ENCODE results near the gene SLC26A2.

SLC26A2 gene

DNA sequence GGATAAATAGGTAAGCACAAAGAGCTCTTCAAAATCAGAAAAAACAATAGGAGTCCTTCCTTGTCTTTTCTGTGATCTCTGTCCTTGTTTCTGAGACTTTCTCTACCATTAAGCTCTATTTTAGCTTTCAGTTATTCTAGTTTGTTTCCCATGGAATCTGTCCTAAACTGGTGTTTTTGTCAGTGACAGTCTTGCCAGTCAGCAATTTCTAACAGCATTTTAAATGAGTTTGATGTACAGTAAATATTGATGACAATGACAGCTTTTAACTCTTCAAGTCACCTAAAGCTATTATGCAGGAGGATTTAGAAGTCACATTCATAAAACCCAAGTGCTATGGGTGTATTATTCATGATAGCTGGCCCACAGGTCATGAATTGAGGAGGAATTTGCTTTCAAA lies 21.9 kb downstream of the SLC26A2 start:
- Histone ChIP-seq H2BK5ac (ENCODE audit: low read length) (no peak overlapping the region), H3K4ac (ENCODE audit: low read length) (no peak overlapping the region), H3K36me3 (replicated peaks in 1 of 2; ENCODE audit: control insufficient read depth in 2 of 2, insufficient read depth in 2 of 2, low read length in 2 of 2) (peaks cover 5 to 23% of the 10 kb centered on the region in 2 donors), H3K4me2 (ENCODE audit: insufficient read depth, low read length, poor library complexity, severe bottlenecking) (no peak overlapping the region), H2AK5ac (ENCODE audit: low read depth, low read length) (no peak overlapping the region), H3K9me3 (replicated peaks in 1 of 2; ENCODE audit: control insufficient read depth in 2 of 2, insufficient read depth in 1 of 2, low read depth in 1 of 2, low read length in 2 of 2) (no peaks in the 10 kb centered on the region), H3K18ac (ENCODE audit: low read length) (no peak overlapping the region), H2BK15ac (ENCODE audit: low read length) (no peak overlapping the region), H4K91ac (ENCODE audit: low read depth, low read length, poor library complexity) (no peak overlapping the region), H2BK120ac (ENCODE audit: low read depth, low read length) (no peak overlapping the region), H3K9ac (ENCODE audit: low read depth, low read length, poor library complexity) (no peak overlapping the region), H4K8ac (ENCODE audit: low read depth, low read length) (no peak overlapping the region), H3K4me1 (ENCODE audit: control insufficient read depth in 2 of 2, insufficient read depth in 1 of 2, low read depth in 1 of 2, low read length in 2 of 2) (peaks cover 0 to 2% of the 10 kb centered on the region in 2 donors), H2AFZ (ENCODE audit: low read length) (no peak overlapping the region), H3K14ac (ENCODE audit: low read length) (no peak overlapping the region), H2BK12ac (ENCODE audit: low read length) (no peak overlapping the region), H3K79me1 (ENCODE audit: low read depth, low read length) (no peaks in the 10 kb centered on the region), H3K27ac (replicated peaks; ENCODE audit: low read length) (no peak overlapping the region), H3K23ac (ENCODE audit: low read depth, low read length, poor library complexity) (no peak overlapping the region), H3K4me3 (ENCODE audit: low read length in 2 of 2) (no peak overlapping the region), H3K27me3 (ENCODE audit: control insufficient read depth in 3 of 3, insufficient read depth in 3 of 3, low read depth in 1 of 3, low read length in 3 of 3) (no peaks in the 10 kb centered on the region)
- no peak for DNase-seq (ENCODE audit: low spot score)

DNA sequence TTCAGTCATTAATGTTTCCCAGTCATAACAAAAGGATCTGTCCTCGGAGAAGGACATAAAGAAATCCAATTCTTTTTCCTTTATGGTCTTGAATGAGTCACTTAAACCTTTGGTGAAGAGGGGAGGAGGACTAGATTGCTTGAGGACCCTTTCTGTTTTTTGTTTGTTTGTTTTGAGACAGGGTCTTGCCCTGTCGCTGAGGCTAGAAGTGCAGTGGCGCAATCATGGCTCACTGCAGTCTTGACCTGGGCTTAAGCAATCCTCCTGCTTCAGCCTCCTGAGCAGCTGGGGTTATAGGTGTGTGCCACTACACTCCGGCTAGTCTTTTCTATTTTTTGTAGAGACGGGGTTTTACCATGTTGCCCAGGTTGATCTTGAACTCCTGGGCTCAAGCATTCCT lies 27.6 kb downstream of the SLC26A2 start:
- Histone ChIP-seq H4K91ac (ENCODE audit: low read depth, low read length, poor library complexity) (no peak overlapping the region), H3K4me2 (ENCODE audit: insufficient read depth, low read length, poor library complexity, severe bottlenecking) (no peak overlapping the region), H3K4ac (ENCODE audit: low read length) (no peak overlapping the region), H2BK15ac (ENCODE audit: low read length) (no peak overlapping the region), H3K4me1 (ENCODE audit: control insufficient read depth in 2 of 2, insufficient read depth in 1 of 2, low read depth in 1 of 2, low read length in 2 of 2) (peaks cover 0 to 2% of the 10 kb centered on the region in 2 donors), H2AK5ac (ENCODE audit: low read depth, low read length) (no peak overlapping the region), H3K9ac (ENCODE audit: low read depth, low read length, poor library complexity) (no peak overlapping the region), H2BK12ac (ENCODE audit: low read length) (no peak overlapping the region), H3K36me3 (replicated peaks in 1 of 2; ENCODE audit: control insufficient read depth in 2 of 2, insufficient read depth in 2 of 2, low read length in 2 of 2) (no peaks in the 10 kb centered on the region), H3K27me3 (ENCODE audit: control insufficient read depth in 3 of 3, insufficient read depth in 3 of 3, low read depth in 1 of 3, low read length in 3 of 3) (no peaks in the 10 kb centered on the region), H2BK5ac (ENCODE audit: low read length) (no peak overlapping the region), H3K18ac (ENCODE audit: low read length) (no peak overlapping the region), H3K4me3 (ENCODE audit: low read length in 2 of 2) (no peak overlapping the region), H2BK120ac (ENCODE audit: low read depth, low read length) (no peak overlapping the region), H3K27ac (replicated peaks; ENCODE audit: low read length) (no peak overlapping the region), H2AFZ (ENCODE audit: low read length) (no peak overlapping the region), H3K14ac (ENCODE audit: low read length) (no peak overlapping the region), H4K8ac (ENCODE audit: low read depth, low read length) (no peak overlapping the region), H3K23ac (ENCODE audit: low read depth, low read length, poor library complexity) (no peak overlapping the region), H3K79me1 (ENCODE audit: low read depth, low read length) (no peaks in the 10 kb centered on the region), H3K9me3 (replicated peaks in 1 of 2; ENCODE audit: control insufficient read depth in 2 of 2, insufficient read depth in 1 of 2, low read depth in 1 of 2, low read length in 2 of 2) (no peaks in the 10 kb centered on the region)
- WGBS, 2 donors (ENCODE audit: extremely low coverage in 2 of 2, insufficient read length in 2 of 2, insufficient replicate concordance in 1 of 2): no CpG with 5 or more reads among the region's 5 CpGs
- no peak for DNase-seq (ENCODE audit: low spot score)

DNA sequence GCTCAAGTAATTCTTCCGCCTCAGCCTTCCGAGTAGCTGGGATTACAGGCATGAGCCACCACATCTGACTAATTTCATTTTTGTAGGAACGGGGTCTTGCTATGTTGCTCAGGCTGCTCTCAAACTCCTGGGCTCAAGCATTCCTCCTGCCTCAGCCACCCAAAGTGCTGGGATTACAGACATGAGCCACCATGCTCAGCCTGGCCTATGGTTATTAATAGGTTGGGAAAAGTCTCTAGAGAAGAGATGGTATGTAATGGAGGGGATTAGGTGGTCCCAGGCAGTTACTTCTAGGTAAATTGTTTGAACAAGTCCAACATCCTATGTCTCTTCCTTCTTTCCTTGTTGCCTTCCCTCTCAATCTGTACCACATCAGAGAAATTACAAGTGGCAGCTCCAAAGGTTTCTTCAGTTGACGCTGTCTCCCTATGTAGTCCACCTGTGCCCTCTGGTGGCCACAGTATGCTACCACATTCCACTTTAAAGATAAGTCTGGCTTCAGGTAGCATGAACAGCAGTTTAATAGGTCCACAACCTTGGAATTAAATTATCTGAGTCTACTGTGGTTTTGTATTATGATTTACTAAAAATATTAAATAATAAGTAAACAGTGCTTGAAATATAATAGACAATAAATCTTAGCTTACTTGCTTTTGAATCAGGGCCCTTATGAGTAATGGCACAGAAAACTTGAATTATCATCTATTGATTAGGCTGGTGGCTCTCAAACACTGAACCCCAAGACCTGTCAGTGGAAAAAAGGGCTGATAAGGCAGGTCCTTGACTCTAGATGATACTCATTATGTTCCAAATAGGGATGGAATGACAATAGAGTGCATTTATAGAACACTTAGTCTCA lies 30.2 kb downstream of the SLC26A2 start:
- Histone ChIP-seq H3K4ac (ENCODE audit: low read length) (no peak overlapping the region), H3K4me3 (ENCODE audit: low read length in 2 of 2) (no peak overlapping the region), H2AFZ (ENCODE audit: low read length) (no peak overlapping the region), H3K9me3 (replicated peaks in 1 of 2; ENCODE audit: control insufficient read depth in 2 of 2, insufficient read depth in 1 of 2, low read depth in 1 of 2, low read length in 2 of 2) (no peaks in the 10 kb centered on the region), H3K79me1 (ENCODE audit: low read depth, low read length) (no peaks in the 10 kb centered on the region), H2BK12ac (ENCODE audit: low read length) (no peak overlapping the region), H3K27me3 (ENCODE audit: control insufficient read depth in 3 of 3, insufficient read depth in 3 of 3, low read depth in 1 of 3, low read length in 3 of 3) (no peaks in the 10 kb centered on the region), H3K23ac (ENCODE audit: low read depth, low read length, poor library complexity) (no peak overlapping the region), H3K4me1 (ENCODE audit: control insufficient read depth in 2 of 2, insufficient read depth in 1 of 2, low read depth in 1 of 2, low read length in 2 of 2) (no peaks in the 10 kb centered on the region), H2BK5ac (ENCODE audit: low read length) (no peak overlapping the region), H2BK120ac (ENCODE audit: low read depth, low read length) (no peak overlapping the region), H3K9ac (ENCODE audit: low read depth, low read length, poor library complexity) (no peak overlapping the region), H3K4me2 (ENCODE audit: insufficient read depth, low read length, poor library complexity, severe bottlenecking) (no peak overlapping the region), H3K14ac (ENCODE audit: low read length) (no peak overlapping the region), H3K18ac (ENCODE audit: low read length) (no peak overlapping the region), H2AK5ac (ENCODE audit: low read depth, low read length) (no peak overlapping the region), H3K36me3 (replicated peaks in 1 of 2; ENCODE audit: control insufficient read depth in 2 of 2, insufficient read depth in 2 of 2, low read length in 2 of 2) (peaks cover 3 to 17% of the 10 kb centered on the region in 2 donors), H4K91ac (ENCODE audit: low read depth, low read length, poor library complexity) (no peak overlapping the region), H3K27ac (replicated peaks; ENCODE audit: low read length) (no peak overlapping the region), H2BK15ac (ENCODE audit: low read length) (no peak overlapping the region), H4K8ac (ENCODE audit: low read depth, low read length) (no peak overlapping the region)
- no CpG with 5 or more reads among the region's 4 CpGs for WGBS, 2 donors (ENCODE audit: extremely low coverage in 2 of 2, insufficient read length in 2 of 2, insufficient replicate concordance in 1 of 2)
- peak; percentile 77 for DNase-seq (ENCODE audit: low spot score)

DNA sequence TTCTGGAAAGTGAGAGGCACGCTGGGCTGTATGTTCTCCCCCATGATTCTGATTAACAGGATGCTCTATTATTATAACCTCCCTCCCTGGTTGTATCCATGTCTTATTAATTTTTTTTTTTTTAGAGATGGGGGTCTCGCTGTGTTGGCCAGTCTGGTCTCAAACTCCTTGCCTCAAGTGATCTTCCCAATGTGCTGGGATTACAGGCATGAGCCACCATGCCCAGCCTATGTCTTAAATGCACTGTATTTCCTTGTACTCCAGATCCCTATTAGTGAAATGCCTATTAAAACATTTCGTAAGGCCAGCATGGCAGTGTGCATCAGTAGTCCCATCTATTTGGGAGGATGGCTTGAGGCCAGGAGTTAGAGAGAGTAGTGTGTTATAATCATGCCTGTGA lies 32.9 kb downstream of the SLC26A2 start:
- Histone ChIP-seq H4K8ac (ENCODE audit: low read depth, low read length) (no peak overlapping the region), H3K14ac (ENCODE audit: low read length) (no peak overlapping the region), H4K91ac (ENCODE audit: low read depth, low read length, poor library complexity) (no peak overlapping the region), H3K4ac (ENCODE audit: low read length) (no peak overlapping the region), H2BK120ac (ENCODE audit: low read depth, low read length) (no peak overlapping the region), H3K36me3 (replicated peaks in 1 of 2; ENCODE audit: control insufficient read depth in 2 of 2, insufficient read depth in 2 of 2, low read length in 2 of 2) (peaks cover 3 to 23% of the 10 kb centered on the region in 2 donors), H2BK5ac (ENCODE audit: low read length) (no peak overlapping the region), H3K27ac (replicated peaks; ENCODE audit: low read length) (no peak overlapping the region), H3K27me3 (ENCODE audit: control insufficient read depth in 3 of 3, insufficient read depth in 3 of 3, low read depth in 1 of 3, low read length in 3 of 3) (no peaks in the 10 kb centered on the region), H3K9ac (ENCODE audit: low read depth, low read length, poor library complexity) (no peak overlapping the region), H2BK12ac (ENCODE audit: low read length) (no peak overlapping the region), H3K4me2 (ENCODE audit: insufficient read depth, low read length, poor library complexity, severe bottlenecking) (no peak overlapping the region), H3K23ac (ENCODE audit: low read depth, low read length, poor library complexity) (no peak overlapping the region), H3K79me1 (ENCODE audit: low read depth, low read length) (no peaks in the 10 kb centered on the region), H3K4me1 (ENCODE audit: control insufficient read depth in 2 of 2, insufficient read depth in 1 of 2, low read depth in 1 of 2, low read length in 2 of 2) (no peaks in the 10 kb centered on the region), H3K4me3 (ENCODE audit: low read length in 2 of 2) (no peak overlapping the region), H2BK15ac (ENCODE audit: low read length) (no peak overlapping the region), H3K18ac (ENCODE audit: low read length) (no peak overlapping the region), H3K9me3 (replicated peaks in 1 of 2; ENCODE audit: control insufficient read depth in 2 of 2, insufficient read depth in 1 of 2, low read depth in 1 of 2, low read length in 2 of 2) (no peaks in the 10 kb centered on the region), H2AFZ (ENCODE audit: low read length) (no peak overlapping the region), H2AK5ac (ENCODE audit: low read depth, low read length) (no peak overlapping the region)
- WGBS, 2 donors (ENCODE audit: extremely low coverage in 2 of 2, insufficient read length in 2 of 2, insufficient replicate concordance in 1 of 2): no CpG with 5 or more reads among the region's 3 CpGs
- DNase-seq (ENCODE audit: low spot score): no peak

All from neuronal stem cell (in vitro differentiated cells).